Measurements from ENCODE around the gene SBSN. TPM values are rescaled to one million over a fixed set of nuclear protein-coding genes. Genes with fewer than 3 reads are reported as not detected.

Gene SBSN
- total and polyA plus RNA-seq, 12 donors, result 0.20 TPM; not detected in 11

- no peaks in the 10 kb centered on the region for H3K9me3 ChIP-seq
- no peaks in the 10 kb centered on the region for H3K36me3 ChIP-seq
- ATAC-seq, result no peak
- H3K4me3 ChIP-seq, result no peak overlapping the region
- intact Hi-C loops (cut with DNase I), result no loop called here
- 62 to 68% methylated on average over 16 of the region's 16 CpGs for WGBS, 2 donors
- peaks cover 0 to 37% (median 24%) of the 10 kb centered on the region in 7 donors for H3K27me3 ChIP-seq
- DNase-seq, result no peak
- TF ChIP-seq, protein P1, sequence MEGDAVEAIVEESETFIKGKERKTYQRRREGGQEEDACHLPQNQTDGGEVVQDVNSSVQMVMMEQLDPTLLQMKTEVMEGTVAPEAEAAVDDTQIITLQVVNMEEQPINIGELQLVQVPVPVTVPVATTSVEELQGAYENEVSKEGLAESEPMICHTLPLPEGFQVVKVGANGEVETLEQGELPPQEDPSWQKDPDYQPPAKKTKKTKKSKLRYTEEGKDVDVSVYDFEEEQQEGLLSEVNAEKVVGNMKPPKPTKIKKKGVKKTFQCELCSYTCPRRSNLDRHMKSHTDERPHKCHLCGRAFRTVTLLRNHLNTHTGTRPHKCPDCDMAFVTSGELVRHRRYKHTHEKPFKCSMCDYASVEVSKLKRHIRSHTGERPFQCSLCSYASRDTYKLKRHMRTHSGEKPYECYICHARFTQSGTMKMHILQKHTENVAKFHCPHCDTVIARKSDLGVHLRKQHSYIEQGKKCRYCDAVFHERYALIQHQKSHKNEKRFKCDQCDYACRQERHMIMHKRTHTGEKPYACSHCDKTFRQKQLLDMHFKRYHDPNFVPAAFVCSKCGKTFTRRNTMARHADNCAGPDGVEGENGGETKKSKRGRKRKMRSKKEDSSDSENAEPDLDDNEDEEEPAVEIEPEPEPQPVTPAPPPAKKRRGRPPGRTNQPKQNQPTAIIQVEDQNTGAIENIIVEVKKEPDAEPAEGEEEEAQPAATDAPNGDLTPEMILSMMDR (IDR thresholded peaks at IDR 0.05), result no peak
- H3K27ac ChIP-seq, result no peak overlapping the region
- H3K4me1 ChIP-seq, result no peaks in the 10 kb centered on the region
Measured at GRCh38 chr19:35521124-35521743, 6.9 kb downstream of the SBSN start.

- Histone ChIP-seq H3K27ac (no peak overlapping the region), H3K36me3 (no peaks in the 10 kb centered on the region), H3K4me3 (no peak overlapping the region), H3K27me3 (peaks cover 0 to 24% (median 17%) of the 10 kb centered on the region in 7 donors), H3K9me3 (no peaks in the 10 kb centered on the region), H3K4me1 (no peaks in the 10 kb centered on the region)
- ATAC-seq (no peak), DNase-seq (no peak)
- WGBS, 2 donors, result 70 to 80% methylated on average over 7 of the region's 7 CpGs
- TF ChIP-seq, protein P1 (IDR thresholded peaks at IDR 0.05), result no peak
- intact Hi-C loops (cut with DNase I), result no loop called here
Measured at GRCh38 chr19:35519291-35519690, 8.8 kb downstream of the SBSN start.

- Histone ChIP-seq H3K27ac (no peak overlapping the region), H3K27me3 (peaks cover 0 to 24% (median 17%) of the 10 kb centered on the region in 7 donors), H3K36me3 (no peaks in the 10 kb centered on the region), H3K9me3 (no peaks in the 10 kb centered on the region), H3K4me3 (no peak overlapping the region), H3K4me1 (no peaks in the 10 kb centered on the region)
- no peak for ATAC-seq
- no peak for DNase-seq
- TF ChIP-seq, protein P1 (IDR thresholded peaks at IDR 0.05), result no peak
- intact Hi-C loops (cut with DNase I), result no loop called here
- WGBS, 2 donors, result 36 to 39% methylated on average over 6 of the region's 6 CpGs
Measured at GRCh38 chr19:35518313-35518712, 9.8 kb downstream of the SBSN start.

- H3K27me3 ChIP-seq, result peaks cover 0 to 33% (median 27%) of the 10 kb centered on the region in 7 donors
- H3K9me3 ChIP-seq, result no peaks in the 10 kb centered on the region
- TF ChIP-seq, protein P1 (IDR thresholded peaks at IDR 0.05), result no peak
- 76 to 90% methylated on average over 2 of the region's 2 CpGs for whole genome bisulfite sequencing, 2 donors
- intact Hi-C loops (cut with DNase I), result no loop called here
- no peak overlapping the region for H3K4me3 ChIP-seq
- DNase-seq (no peak), ATAC-seq (no peak)
- H3K4me1 ChIP-seq, result no peaks in the 10 kb centered on the region
- no peaks in the 10 kb centered on the region for H3K36me3 ChIP-seq
- H3K27ac ChIP-seq, result no peak overlapping the region
Measured at GRCh38 chr19:35517342-35517741, 10.8 kb downstream of the SBSN start.
